GM18951 (cell line): ENCODE measurements around the gene POMT1.

Experiments used
- POLR2A ChIP-seq: IDR thresholded peaks from 4 replicates; pipeline ENCODE4 v1.6.1; 2011; ENCODE audit warnings: mild to moderate bottlenecking; ENCODE audit not compliant: insufficient read length, insufficient read depth; ENCODE audit errors: extremely low read depth
- in situ Hi-C: fragments of 300-500 bp; cut with MboI; formaldehyde crosslinking; loops from one replicate; pipeline ENCODE4 v1.12.0; 2022; ENCODE audit warnings: low sequenced_read_pairs, mixed read lengths, inconsistent platforms; ENCODE audit not compliant: unreplicated experiment

The POMT1 gene

GRCh38 chr9:131554087-131554842, 51.5 kb downstream of the POMT1 start:
- in situ Hi-C loops = no loop called here
- no peak for TF ChIP-seq POLR2A

- TF ChIP-seq POLR2A = no peak
- in situ Hi-C loops = no loop called here
These were observed 52.2 kb downstream of the POMT1 start for GRCh38 chr9:131554843-131555351.

GRCh38 chr9:131555841-131556673, 53.3 kb downstream of the POMT1 start:
- in situ Hi-C loops = no loop called here
- no peak for TF ChIP-seq POLR2A

- in situ Hi-C loops = no loop called here
- no peak for TF ChIP-seq POLR2A
These were observed 55.3 kb downstream of the POMT1 start for GRCh38 chr9:131557855-131558548.

- in situ Hi-C loops = no loop called here
- TF ChIP-seq POLR2A = no peak
These were observed 56.8 kb downstream of the POMT1 start for GRCh38 chr9:131559421-131560000.

GRCh38 chr9:131562032-131562959, 59.6 kb downstream of the POMT1 start:
- in situ Hi-C loops = no loop called here
- TF ChIP-seq POLR2A = no peak

GRCh38 chr9:131565369-131565768, 62.7 kb downstream of the POMT1 start:
- in situ Hi-C loops = no loop called here
- TF ChIP-seq POLR2A = no peak

- in situ Hi-C loops = no loop called here
These were observed 63.4 kb downstream of the POMT1 start for GRCh38 chr9:131566158-131566557.

GRCh38 chr9:131567910-131568309, 65.2 kb downstream of the POMT1 start:
- no peak for TF ChIP-seq POLR2A
- in situ Hi-C loops = no loop called here

More at GRCh38 chr9:131566158-131566557, 63.4 kb downstream of the POMT1 start:
- TF ChIP-seq POLR2A = no peak
